HEK293T (cell line): ENCODE results near the gene PIH1D1.
"Not testable (repeated sequence)": the region's sequence is repeated elsewhere in the genome, so short reads cannot be mapped to it uniquely, and the experiment has no call there.

Experiments used
- CTCF ChIA-PET: fragments of 350-600 bp; formaldehyde crosslinking; extraction: SDS; loops from one replicate; lab custom pipeline; 2021; ENCODE audit warnings: antibody characterized with exemption, inconsistent platforms; lab: Yijun Ruan, JAX
- POLR2A ChIA-PET: fragments of 350-600 bp; formaldehyde crosslinking; extraction: SDS; loops from one replicate; lab custom pipeline; 2020; ENCODE audit warnings: antibody characterized with exemption, inconsistent platforms; lab: Yijun Ruan, JAX
- DNase-seq: peaks from one replicate; pipeline ENCODE4 v3.0.0; 2012; ENCODE audit warnings: mixed read lengths; ENCODE audit errors: extremely low spot score
- ARNT ChIP-seq: fragments of 450-650 bp; IDR thresholded peaks from 2 replicates; pipeline ENCODE4 v1.6.1; 2017; ENCODE audit warnings: mild to moderate bottlenecking
- BHLHE40 ChIP-seq: fragments of 450-650 bp; IDR thresholded peaks from 2 replicates; pipeline ENCODE4 v1.6.1; 2016; ENCODE audit warnings: mild to moderate bottlenecking, moderate library complexity, borderline replicate concordance
- CTBP1 ChIP-seq: fragments of 450-650 bp; IDR thresholded peaks from 2 replicates; pipeline ENCODE4 v1.6.1; 2016; ENCODE audit warnings: borderline replicate concordance
- FOXA1 ChIP-seq: fragments of 450-650 bp; IDR thresholded peaks from 2 replicates; pipeline ENCODE4 v1.6.1; 2016; ENCODE audit warnings: mild to moderate bottlenecking
- FOXK2 ChIP-seq: fragments of 450-650 bp; IDR thresholded peaks from 2 replicates; pipeline ENCODE4 v1.6.1; 2016; ENCODE audit warnings: mild to moderate bottlenecking
- FOXM1 ChIP-seq: fragments of 450-650 bp; IDR thresholded peaks from 2 replicates; pipeline ENCODE4 v1.6.1; 2017; ENCODE audit warnings: mild to moderate bottlenecking, borderline replicate concordance
- HDGF ChIP-seq: fragments of 450-650 bp; IDR thresholded peaks from 2 replicates; pipeline ENCODE4 v1.6.1; 2017; ENCODE audit warnings: antibody characterized with exemption, borderline replicate concordance
- L3MBTL2 ChIP-seq: fragments of 450-650 bp; conservative IDR thresholded peaks from 2 replicates; pipeline ENCODE4 v1.6.1; 2016; ENCODE audit warnings: mild to moderate bottlenecking
- LEF1 ChIP-seq: fragments of 450-650 bp; IDR thresholded peaks from 2 replicates; pipeline ENCODE4 v1.6.1; 2017; ENCODE audit warnings: mild to moderate bottlenecking, borderline replicate concordance
- NFRKB ChIP-seq: fragments of 450-650 bp; IDR thresholded peaks from 2 replicates; pipeline ENCODE4 v1.6.1; 2016; ENCODE audit warnings: mild to moderate bottlenecking, moderate library complexity
- SP1 ChIP-seq: fragments of 450-650 bp; IDR thresholded peaks from 2 replicates; pipeline ENCODE4 v1.6.1; 2017
- SUZ12 ChIP-seq: fragments of 450-650 bp; IDR thresholded peaks from 2 replicates; pipeline ENCODE4 v1.6.1; 2016; ENCODE audit warnings: mild to moderate bottlenecking
- TARDBP ChIP-seq: fragments of 450-650 bp; IDR thresholded peaks from 2 replicates; pipeline ENCODE4 v1.6.1; 2016
- ZNF384 ChIP-seq: fragments of 450-650 bp; IDR thresholded peaks from 2 replicates; pipeline ENCODE4 v1.6.1; 2016
- TF ChIP-seq, protein P1 (sequence below): fragments of 450-650 bp; IDR thresholded peaks from 2 replicates; pipeline ENCODE4 v1.6.1; 2016

PIH1D1 gene

DNA sequence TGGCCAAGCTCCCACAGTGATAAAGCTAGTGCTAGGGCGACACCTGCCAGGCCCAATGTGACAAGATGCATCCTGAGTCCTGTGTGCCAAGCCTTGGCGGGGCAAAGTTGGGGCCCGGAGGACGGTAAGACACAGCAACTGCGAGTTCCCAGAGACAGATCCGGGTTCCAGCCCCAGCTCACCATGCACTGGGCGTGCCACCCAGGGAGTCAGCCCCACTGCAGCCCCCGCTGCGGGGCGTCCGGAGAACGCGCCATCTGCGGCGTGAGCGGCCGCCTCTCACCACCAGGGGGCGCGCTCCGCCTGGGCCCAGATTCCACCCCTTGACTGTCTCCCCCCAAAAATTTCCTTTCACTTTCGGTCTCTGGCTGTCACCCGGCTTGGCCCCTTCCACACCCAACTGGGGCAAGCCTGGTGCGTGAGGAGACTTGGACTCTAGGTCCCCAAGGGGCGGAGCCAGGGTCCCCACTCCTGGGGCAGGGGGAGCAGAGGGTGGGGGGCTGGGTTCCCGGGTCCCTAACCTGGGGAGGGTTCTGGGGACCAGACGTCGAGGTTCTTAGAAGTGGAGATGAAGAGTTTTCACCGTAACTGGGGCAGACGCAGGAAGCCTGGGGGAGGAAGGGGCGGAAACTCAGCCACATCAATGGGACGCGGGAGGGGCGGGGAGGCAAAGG is 22.4 kb upstream of the PIH1D1 start, which contains the start of gene FLT3LG:
Gene FLT3LG, plus strand, starts transcription at position 348 of the 674 bp plus-strand sequence. CDS start 425 bp downstream, outside the sequence.
- POLR2A ChIA-PET: interaction anchor here (0.7 to 4.5 kb wide), 4 partner anchors 11 to 22 kb away, joined by 3 to 25 read pairs (median 6); partner anchors contain the start of genes ALDH16A1 and PIH1D1
- TF ChIP-seq L3MBTL2 (0 out of 2 replicates have a peak, but pooled peaks have one; percentile 16), FOXM1 (no peak)
- CTCF ChIA-PET: interaction anchor here (0.6 to 0.7 kb wide), 4 partner anchors 19 to 1374 kb away, joined by 3 to 5 read pairs (median 4); partner anchors contain the start of genes ALDH16A1 and PRRG2
- peak; percentile 80 for DNase-seq

DNA sequence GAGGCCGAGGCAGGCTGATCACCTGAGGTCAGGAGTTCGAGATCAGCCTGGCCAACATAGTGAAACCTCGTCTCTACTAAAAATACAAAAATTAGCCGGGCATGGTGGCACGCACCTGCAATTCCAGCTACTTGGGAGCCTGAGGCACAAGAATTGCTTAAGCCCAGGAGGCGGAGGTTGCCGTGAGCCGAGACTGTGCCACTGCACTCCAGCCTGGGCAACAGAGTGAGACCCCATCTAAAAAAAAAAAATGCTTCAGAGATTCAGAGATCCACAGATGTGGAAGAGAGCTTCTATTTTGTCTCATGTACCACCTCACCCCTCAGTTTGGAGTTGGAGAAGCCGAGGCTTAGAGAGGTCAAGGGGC is 21.9 kb upstream of the PIH1D1 start:
- POLR2A ChIA-PET: interaction anchor here (0.7 to 4.5 kb wide), 4 partner anchors 11 to 22 kb away, joined by 3 to 25 read pairs (median 6); partner anchors contain the start of genes ALDH16A1 and PIH1D1
- not testable (repeated sequence) for DNase-seq
- CTCF ChIA-PET: interaction anchor here (0.6 to 0.7 kb wide), 4 partner anchors 19 to 1374 kb away, joined by 3 to 5 read pairs (median 4); partner anchors contain the start of genes ALDH16A1 and PRRG2

DNA sequence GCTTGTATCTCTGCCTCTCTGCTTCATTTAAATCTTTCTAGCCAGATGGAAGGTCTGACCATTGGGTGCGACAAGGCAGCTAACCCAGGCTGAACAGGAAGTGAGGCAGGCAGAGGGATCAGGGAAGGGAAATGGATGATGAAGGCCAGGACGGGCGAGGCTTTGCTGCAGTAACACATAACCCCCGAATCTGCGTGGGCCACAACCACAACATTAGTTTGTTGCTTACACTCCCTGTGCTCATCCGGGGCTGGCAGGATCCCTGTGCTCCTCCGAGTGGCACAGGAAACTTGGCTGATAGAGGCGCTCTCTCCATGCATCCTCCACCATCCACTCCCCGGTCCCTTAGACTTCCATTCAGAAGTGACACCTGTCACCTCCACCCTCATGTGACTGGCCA is 21.3 kb upstream of the PIH1D1 start:
- no peak for DNase-seq
- TF ChIP-seq, protein P1, sequence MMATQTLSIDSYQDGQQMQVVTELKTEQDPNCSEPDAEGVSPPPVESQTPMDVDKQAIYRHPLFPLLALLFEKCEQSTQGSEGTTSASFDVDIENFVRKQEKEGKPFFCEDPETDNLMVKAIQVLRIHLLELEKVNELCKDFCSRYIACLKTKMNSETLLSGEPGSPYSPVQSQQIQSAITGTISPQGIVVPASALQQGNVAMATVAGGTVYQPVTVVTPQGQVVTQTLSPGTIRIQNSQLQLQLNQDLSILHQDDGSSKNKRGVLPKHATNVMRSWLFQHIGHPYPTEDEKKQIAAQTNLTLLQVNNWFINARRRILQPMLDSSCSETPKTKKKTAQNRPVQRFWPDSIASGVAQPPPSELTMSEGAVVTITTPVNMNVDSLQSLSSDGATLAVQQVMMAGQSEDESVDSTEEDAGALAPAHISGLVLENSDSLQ: no peak
- TF ChIP-seq TARDBP (no peak), L3MBTL2 (no peak), FOXK2 (no peak), CTBP1 (no peak), LEF1 (no peak), SUZ12 (no peak), FOXA1 (no peak), SP1 (no peak), ARNT (no peak), BHLHE40 (no peak)
- CTCF ChIA-PET: interaction anchor here (0.6 kb wide), 1 partner anchor 97 kb away, joined by 3 read pairs; no protein-coding TSS in a partner anchor
- POLR2A ChIA-PET: interaction anchor here (1.2 to 4.5 kb wide), 4 partner anchors 19 to 25 kb away, joined by 4 to 25 read pairs (median 6); partner anchors contain the start of genes ALDH16A1 and PIH1D1

DNA sequence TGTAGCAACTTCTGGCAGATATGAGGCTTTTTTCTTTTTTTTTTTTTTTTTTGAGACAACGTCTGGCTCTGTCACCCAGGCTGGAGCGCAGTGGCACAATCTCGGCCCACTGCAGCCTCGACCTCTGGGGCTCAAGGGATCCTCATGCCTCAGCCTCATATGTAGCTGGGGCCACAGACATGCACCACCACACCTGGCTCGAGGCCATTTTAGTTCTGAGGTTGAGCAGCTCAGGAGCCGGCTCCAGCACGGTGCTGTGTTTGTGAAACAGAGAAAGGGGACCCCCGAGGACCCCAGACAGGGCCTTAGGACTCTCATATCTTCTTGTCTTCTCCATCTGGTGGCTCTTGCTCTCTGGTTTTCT is 19.0 kb upstream of the PIH1D1 start:
- ChIA-PET CTCF (interaction anchor here (0.6 kb wide), 1 partner anchor 27 kb away, joined by 5 read pairs; no protein-coding TSS in a partner anchor), POLR2A (interaction anchor here (4.5 kb wide), 1 partner anchor 16 kb away, joined by 25 read pairs; the partner anchor contains the start of gene ALDH16A1)
- TF ChIP-seq, protein P1: no peak
- no peak for TF ChIP-seq SP1
- no peak for TF ChIP-seq SUZ12
- DNase-seq: no peak

GRCh38 chr19:49469828-49470614 is 18.4 kb upstream of the PIH1D1 start:
- no peak for DNase-seq
- POLR2A ChIA-PET: interaction anchor here (1.7 to 4.5 kb wide), 3 partner anchors 16 to 18 kb away, joined by 3 to 25 read pairs (median 6); partner anchors contain the start of genes ALDH16A1 and PIH1D1
- no peak for TF ChIP-seq ZNF384
- CTCF ChIA-PET: no interaction called here

DNA sequence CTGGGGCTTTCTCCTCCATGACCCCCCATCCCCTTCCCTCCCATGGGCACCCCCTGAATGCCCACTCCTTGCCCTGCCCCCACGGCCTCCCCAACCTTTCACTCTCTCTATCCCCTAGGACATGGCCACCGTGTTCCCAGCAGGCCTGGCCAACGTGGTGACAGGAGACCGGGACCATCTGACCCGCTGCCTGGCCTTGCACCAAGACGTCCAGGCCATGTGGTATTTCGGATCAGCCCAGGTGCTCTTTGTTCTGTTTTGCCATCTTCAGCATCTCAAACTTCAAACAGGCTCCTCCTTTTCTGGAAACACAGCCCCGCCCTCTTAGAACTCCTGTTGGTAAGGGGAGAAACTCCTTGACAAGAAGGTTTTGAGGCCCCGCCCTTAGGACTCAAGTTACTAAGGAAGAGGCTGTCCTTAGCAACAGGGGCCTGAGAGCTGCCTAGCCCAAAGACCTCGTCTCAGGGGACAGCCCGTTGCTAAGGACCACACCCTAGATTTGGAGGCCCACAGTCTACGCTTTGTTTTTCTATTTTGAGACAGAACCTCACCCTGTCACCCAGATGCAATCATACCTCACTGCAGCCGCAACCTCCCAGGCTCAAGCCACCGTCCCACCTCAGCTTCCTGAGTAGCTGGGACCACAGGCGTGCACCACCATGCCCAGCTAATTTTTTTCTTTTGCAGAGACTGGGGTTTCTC is 17.3 kb upstream of the PIH1D1 start:
- ChIA-PET POLR2A (interaction anchor here (0.9 to 1.7 kb wide), 3 partner anchors 13 to 17 kb away, joined by 3 to 6 read pairs (median 4); partner anchors contain the start of genes ALDH16A1 and PIH1D1), CTCF (no interaction called here)
- TF ChIP-seq FOXA1: no peak
- DNase-seq: peak; percentile 41

- TF ChIP-seq CTBP1 (no peak), L3MBTL2 (no peak), BHLHE40 (no peak), FOXM1 (no peak), NFRKB (no peak), ZNF384 (no peak), SP1 (no peak), HDGF (no peak)
- ChIA-PET POLR2A (interaction anchor here (0.9 to 1.7 kb wide), 3 partner anchors 13 to 17 kb away, joined by 3 to 6 read pairs (median 4); partner anchors contain the start of genes ALDH16A1 and PIH1D1), CTCF (no interaction called here)
- DNase-seq: no peak
These were observed 16.6 kb upstream of the PIH1D1 start for GRCh38 chr19:49468199-49468598.
